IPS DF 4.7 (cell line): ENCODE measurements around the gene MTUS2.

Experiments
- DNase-seq: peaks from one replicate; pipeline ENCODE4 v3.0.0-alpha.2; 2013; ENCODE audit warnings: low spot score; ENCODE audit errors: extremely low read depth

Gene MTUS2

GRCh38 chr13:29519921-29520320 is 699.8 kb downstream of the MTUS2 start:
- DNase-seq, result no peak

GRCh38 chr13:29520671-29521070 is 700.5 kb downstream of the MTUS2 start:
- no peak for DNase-seq

- no peak for DNase-seq
Measured at GRCh38 chr13:29521336-29521735, 701.2 kb downstream of the MTUS2 start.

GRCh38 chr13:29522044-29522685 is 702.0 kb downstream of the MTUS2 start:
- DNase-seq, result no peak

- DNase-seq, result no peak
Measured at GRCh38 chr13:29523199-29523961, 703.2 kb downstream of the MTUS2 start.

- DNase-seq, result no peak
Measured at GRCh38 chr13:29524176-29524575, 704.0 kb downstream of the MTUS2 start.

GRCh38 chr13:29524641-29525040 is 704.5 kb downstream of the MTUS2 start:
- no peak for DNase-seq

- DNase-seq, result no peak
Measured at GRCh38 chr13:29525757-29526156, 705.6 kb downstream of the MTUS2 start.

GRCh38 chr13:29526741-29527140 is 706.6 kb downstream of the MTUS2 start:
- DNase-seq, result no peak

GRCh38 chr13:29527511-29527910 is 707.4 kb downstream of the MTUS2 start:
- no peak for DNase-seq

GRCh38 chr13:29527916-29528315 is 707.8 kb downstream of the MTUS2 start:
- no peak for DNase-seq

- no peak for DNase-seq
Measured at GRCh38 chr13:29529754-29530153, 709.6 kb downstream of the MTUS2 start.

- DNase-seq, result no peak
Measured at GRCh38 chr13:29530901-29531300, 710.8 kb downstream of the MTUS2 start.

- DNase-seq, result no peak
Measured at GRCh38 chr13:29532116-29532515, 712.0 kb downstream of the MTUS2 start.

- DNase-seq, result no peak
Measured at GRCh38 chr13:29532821-29533220, 712.7 kb downstream of the MTUS2 start.

GRCh38 chr13:29534083-29534482 is 713.9 kb downstream of the MTUS2 start:
- no peak for DNase-seq

GRCh38 chr13:29535663-29536655 is 715.8 kb downstream of the MTUS2 start:
- no peak for DNase-seq

- DNase-seq, result no peak
Measured at GRCh38 chr13:29536853-29537252, 716.7 kb downstream of the MTUS2 start.

GRCh38 chr13:29537736-29538651 is 717.9 kb downstream of the MTUS2 start:
- DNase-seq, result no peak

GRCh38 chr13:29538652-29539040 is 718.5 kb downstream of the MTUS2 start:
- DNase-seq, result no peak

GRCh38 chr13:29539856-29540255 is 719.7 kb downstream of the MTUS2 start:
- DNase-seq, result no peak
